ENCODE measurements around the gene MCRIP2. TPM values are rescaled to one million over a fixed set of nuclear protein-coding genes. Genes with fewer than 3 reads are reported as not detected.

The MCRIP2 gene
- total and polyA plus RNA-seq, 4 donors = 16.3 to 97.3 (median 61.4) TPM

DNA sequence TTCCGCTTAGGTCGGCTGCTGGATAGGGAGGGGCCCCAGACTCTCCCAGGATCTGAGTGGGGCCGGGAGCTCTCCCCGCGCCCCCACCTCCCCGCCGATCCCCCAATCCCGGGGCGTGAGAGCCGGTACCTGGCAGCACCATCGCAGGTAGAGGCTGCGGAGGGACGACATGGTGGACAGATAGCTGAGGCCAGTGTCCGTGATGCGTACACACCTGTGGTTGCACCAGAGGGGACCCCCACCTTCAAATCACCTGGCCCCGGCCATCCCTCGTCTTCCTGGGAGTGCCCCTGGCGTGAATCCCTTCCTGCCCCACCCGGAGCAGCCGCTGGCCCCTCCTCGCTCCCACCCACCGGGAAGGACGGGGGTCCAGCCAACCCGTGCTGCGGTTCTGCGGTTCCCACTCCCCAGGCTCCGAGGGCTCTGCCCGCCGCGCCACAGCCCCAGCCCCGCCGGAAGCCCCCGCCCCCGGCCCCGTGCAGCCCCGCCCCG lies 53.3 kb downstream of the MCRIP2 start:
- H3K27ac ChIP-seq (ENCODE audit: low read depth in 1 of 2, low read length in 2 of 2) = no peak overlapping the region
- H3K4me3 ChIP-seq (ENCODE audit: low read depth in 1 of 3, low read length in 3 of 3) = peak overlapping the region in 1 of 3 donors; percentile 32
- TF ChIP-seq EGR1 (IDR thresholded peaks at IDR 0.05; ENCODE audit: low read depth in 2 of 2) = no peak
- TF ChIP-seq, protein P1, sequence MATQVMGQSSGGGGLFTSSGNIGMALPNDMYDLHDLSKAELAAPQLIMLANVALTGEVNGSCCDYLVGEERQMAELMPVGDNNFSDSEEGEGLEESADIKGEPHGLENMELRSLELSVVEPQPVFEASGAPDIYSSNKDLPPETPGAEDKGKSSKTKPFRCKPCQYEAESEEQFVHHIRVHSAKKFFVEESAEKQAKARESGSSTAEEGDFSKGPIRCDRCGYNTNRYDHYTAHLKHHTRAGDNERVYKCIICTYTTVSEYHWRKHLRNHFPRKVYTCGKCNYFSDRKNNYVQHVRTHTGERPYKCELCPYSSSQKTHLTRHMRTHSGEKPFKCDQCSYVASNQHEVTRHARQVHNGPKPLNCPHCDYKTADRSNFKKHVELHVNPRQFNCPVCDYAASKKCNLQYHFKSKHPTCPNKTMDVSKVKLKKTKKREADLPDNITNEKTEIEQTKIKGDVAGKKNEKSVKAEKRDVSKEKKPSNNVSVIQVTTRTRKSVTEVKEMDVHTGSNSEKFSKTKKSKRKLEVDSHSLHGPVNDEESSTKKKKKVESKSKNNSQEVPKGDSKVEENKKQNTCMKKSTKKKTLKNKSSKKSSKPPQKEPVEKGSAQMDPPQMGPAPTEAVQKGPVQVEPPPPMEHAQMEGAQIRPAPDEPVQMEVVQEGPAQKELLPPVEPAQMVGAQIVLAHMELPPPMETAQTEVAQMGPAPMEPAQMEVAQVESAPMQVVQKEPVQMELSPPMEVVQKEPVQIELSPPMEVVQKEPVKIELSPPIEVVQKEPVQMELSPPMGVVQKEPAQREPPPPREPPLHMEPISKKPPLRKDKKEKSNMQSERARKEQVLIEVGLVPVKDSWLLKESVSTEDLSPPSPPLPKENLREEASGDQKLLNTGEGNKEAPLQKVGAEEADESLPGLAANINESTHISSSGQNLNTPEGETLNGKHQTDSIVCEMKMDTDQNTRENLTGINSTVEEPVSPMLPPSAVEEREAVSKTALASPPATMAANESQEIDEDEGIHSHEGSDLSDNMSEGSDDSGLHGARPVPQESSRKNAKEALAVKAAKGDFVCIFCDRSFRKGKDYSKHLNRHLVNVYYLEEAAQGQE (IDR thresholded peaks at IDR 0.05) = no peak
- WGBS = 2% methylated on average over 37 of the region's 37 CpGs
- no peaks in the 10 kb centered on the region for H3K36me3 ChIP-seq (ENCODE audit: control insufficient read depth in 4 of 4, insufficient read depth in 3 of 4, low read depth in 1 of 4, low read length in 3 of 4)
- H3K9ac ChIP-seq (ENCODE audit: low read depth in 1 of 2, low read length in 2 of 2) = no peak overlapping the region
- peaks cover 0 to 15% (median 12%) of the 10 kb centered on the region in 4 donors for H3K4me1 ChIP-seq (ENCODE audit: control insufficient read depth in 4 of 4, insufficient read depth in 4 of 4, low read length in 3 of 4)
- no peak for DNase-seq (ENCODE audit: low spot score)
- H3K27me3 ChIP-seq (ENCODE audit: control insufficient read depth in 4 of 4, insufficient read depth in 4 of 4, low read length in 3 of 4) = peaks cover 2 to 12% (median 7%) of the 10 kb centered on the region in 4 donors
- no peaks in the 10 kb centered on the region for H3K9me3 ChIP-seq (ENCODE audit: control insufficient read depth in 4 of 4, low read length in 3 of 4)

DNA sequence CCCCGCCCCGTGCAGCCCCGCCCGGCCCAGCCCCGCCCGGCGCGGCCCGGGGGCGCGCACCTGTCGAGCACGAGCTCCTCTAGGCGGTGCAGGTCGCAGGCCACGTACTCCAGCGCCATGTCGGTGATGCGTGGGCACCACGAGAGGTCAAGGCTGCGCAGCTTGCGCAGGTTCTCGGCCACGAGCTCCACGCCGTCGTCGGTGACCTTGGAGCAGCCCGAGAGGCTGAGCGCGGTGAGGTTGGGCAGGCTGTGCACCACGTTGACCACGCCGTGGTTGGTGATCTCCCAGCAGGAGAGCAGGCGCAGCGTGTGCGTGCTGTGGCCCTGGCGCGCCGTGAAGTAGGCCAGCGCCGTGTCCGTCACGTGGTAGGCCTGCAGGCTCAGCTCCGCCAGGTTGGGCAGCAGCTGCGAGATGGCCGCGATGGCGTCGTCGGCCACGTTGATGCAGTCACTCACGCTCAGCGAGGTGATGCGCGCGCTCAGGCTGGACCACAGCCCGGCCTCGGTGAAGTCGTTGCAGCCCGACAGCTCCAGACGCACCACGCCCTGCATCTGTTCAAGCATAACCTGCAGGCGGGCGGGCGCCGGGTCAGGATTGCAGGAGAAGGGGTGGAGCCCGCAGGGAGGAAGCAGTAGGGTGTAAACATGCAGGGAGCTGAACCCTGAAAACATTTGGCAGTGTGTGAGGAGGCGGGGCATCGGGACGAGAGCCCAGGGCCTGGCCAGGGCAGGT lies 53.9 kb downstream of the MCRIP2 start:
- Histone ChIP-seq H3K4me1 (ENCODE audit: control insufficient read depth in 4 of 4, insufficient read depth in 4 of 4, low read length in 3 of 4) (peaks cover 0 to 14% (median 9%) of the 10 kb centered on the region in 4 donors), H3K27ac (ENCODE audit: low read depth in 1 of 2, low read length in 2 of 2) (no peak overlapping the region), H3K4me3 (ENCODE audit: low read depth in 1 of 3, low read length in 3 of 3) (peak overlapping the region in 1 of 3 donors; percentile 32), H3K27me3 (ENCODE audit: control insufficient read depth in 4 of 4, insufficient read depth in 4 of 4, low read length in 3 of 4) (peaks cover 2 to 17% (median 7%) of the 10 kb centered on the region in 4 donors), H3K36me3 (ENCODE audit: control insufficient read depth in 4 of 4, insufficient read depth in 3 of 4, low read depth in 1 of 4, low read length in 3 of 4) (no peaks in the 10 kb centered on the region), H3K9ac (ENCODE audit: low read depth in 1 of 2, low read length in 2 of 2) (no peak overlapping the region), H3K9me3 (ENCODE audit: control insufficient read depth in 4 of 4, low read length in 3 of 4) (no peaks in the 10 kb centered on the region)
- 6% methylated on average over 71 of the region's 71 CpGs for WGBS
- TF ChIP-seq, protein P2, sequence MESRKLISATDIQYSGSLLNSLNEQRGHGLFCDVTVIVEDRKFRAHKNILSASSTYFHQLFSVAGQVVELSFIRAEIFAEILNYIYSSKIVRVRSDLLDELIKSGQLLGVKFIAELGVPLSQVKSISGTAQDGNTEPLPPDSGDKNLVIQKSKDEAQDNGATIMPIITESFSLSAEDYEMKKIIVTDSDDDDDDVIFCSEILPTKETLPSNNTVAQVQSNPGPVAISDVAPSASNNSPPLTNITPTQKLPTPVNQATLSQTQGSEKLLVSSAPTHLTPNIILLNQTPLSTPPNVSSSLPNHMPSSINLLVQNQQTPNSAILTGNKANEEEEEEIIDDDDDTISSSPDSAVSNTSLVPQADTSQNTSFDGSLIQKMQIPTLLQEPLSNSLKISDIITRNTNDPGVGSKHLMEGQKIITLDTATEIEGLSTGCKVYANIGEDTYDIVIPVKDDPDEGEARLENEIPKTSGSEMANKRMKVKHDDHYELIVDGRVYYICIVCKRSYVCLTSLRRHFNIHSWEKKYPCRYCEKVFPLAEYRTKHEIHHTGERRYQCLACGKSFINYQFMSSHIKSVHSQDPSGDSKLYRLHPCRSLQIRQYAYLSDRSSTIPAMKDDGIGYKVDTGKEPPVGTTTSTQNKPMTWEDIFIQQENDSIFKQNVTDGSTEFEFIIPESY (IDR thresholded peaks at IDR 0.05) = no peak
- TF ChIP-seq HNF4A (conservative IDR thresholded peaks at IDR 0.05) (no peak), EGR1 (IDR thresholded peaks at IDR 0.05; ENCODE audit: low read depth in 2 of 2) (no peak), RAD21 (IDR thresholded peaks at IDR 0.05) (no peak), GABPA (IDR thresholded peaks at IDR 0.05 in 1 of 2, conservative IDR thresholded peaks at IDR 0.05 in 1 of 2) (no peak), HNF4G (IDR thresholded peaks at IDR 0.05) (no peak), RXRA (IDR thresholded peaks at IDR 0.05) (no peak)
- TF ChIP-seq, protein P3, sequence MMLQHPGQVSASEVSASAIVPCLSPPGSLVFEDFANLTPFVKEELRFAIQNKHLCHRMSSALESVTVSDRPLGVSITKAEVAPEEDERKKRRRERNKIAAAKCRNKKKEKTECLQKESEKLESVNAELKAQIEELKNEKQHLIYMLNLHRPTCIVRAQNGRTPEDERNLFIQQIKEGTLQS (IDR thresholded peaks at IDR 0.05) = no peak
- TF ChIP-seq, protein P4, sequence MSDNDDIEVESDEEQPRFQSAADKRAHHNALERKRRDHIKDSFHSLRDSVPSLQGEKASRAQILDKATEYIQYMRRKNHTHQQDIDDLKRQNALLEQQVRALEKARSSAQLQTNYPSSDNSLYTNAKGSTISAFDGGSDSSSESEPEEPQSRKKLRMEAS (IDR thresholded peaks at IDR 0.05) = no peak
- TF ChIP-seq, protein P5, sequence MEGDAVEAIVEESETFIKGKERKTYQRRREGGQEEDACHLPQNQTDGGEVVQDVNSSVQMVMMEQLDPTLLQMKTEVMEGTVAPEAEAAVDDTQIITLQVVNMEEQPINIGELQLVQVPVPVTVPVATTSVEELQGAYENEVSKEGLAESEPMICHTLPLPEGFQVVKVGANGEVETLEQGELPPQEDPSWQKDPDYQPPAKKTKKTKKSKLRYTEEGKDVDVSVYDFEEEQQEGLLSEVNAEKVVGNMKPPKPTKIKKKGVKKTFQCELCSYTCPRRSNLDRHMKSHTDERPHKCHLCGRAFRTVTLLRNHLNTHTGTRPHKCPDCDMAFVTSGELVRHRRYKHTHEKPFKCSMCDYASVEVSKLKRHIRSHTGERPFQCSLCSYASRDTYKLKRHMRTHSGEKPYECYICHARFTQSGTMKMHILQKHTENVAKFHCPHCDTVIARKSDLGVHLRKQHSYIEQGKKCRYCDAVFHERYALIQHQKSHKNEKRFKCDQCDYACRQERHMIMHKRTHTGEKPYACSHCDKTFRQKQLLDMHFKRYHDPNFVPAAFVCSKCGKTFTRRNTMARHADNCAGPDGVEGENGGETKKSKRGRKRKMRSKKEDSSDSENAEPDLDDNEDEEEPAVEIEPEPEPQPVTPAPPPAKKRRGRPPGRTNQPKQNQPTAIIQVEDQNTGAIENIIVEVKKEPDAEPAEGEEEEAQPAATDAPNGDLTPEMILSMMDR (IDR thresholded peaks at IDR 0.05; ENCODE audit: low read depth, low read length, missing input control) = no peak
- TF ChIP-seq, protein P1 (IDR thresholded peaks at IDR 0.05) = no peak
- DNase-seq (ENCODE audit: low spot score) = no peak
